Measurements from ENCODE around the gene ANOS1. TPM values are rescaled to one million over a fixed set of nuclear protein-coding genes. Genes with fewer than 3 reads are reported as not detected.
A peak's percentile ranks its signal among the peaks of the same experiment; 100 is the strongest.

ANOS1 gene
- total and polyA plus RNA-seq, 2 of the 8 experiments (the other 6 are each of a cell fraction or from before 2014, with no cell fraction given) = 34.4 to 59.0 TPM

DNA sequence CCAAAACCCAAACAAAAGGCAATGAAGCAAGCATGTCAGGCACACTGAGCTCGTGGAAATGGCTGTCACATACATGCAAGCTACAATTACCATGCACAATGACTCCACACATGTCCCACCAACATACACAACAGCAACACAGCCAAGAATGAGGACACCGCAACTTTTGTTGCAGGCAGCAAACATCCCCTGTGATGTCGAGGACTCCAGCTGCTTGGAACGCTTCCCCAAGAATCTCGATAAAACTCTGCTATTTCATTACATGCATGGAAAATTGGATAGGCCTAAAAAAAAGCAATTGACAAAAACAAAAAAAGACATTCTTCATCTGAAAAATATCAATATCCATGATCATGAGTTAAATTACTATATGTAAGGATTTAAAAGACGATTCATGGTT lies 11.8 kb downstream of the ANOS1 start:
- DNase-seq (ENCODE audit: low read depth in 1 of 2, low spot score in 2 of 2) = no peak
- no peak overlapping the region for H3K9ac ChIP-seq (replicated peaks in 1 of 4; ENCODE audit: extremely low read depth in 1 of 4, low read depth in 3 of 4, low read length in 3 of 4)
- no peak overlapping the region for H3K23ac ChIP-seq (ENCODE audit: insufficient read length)
- no peak overlapping the region for H3K4me3 ChIP-seq (ENCODE audit: extremely low read depth in 1 of 4, insufficient read depth in 2 of 4, low read depth in 3 of 4, low read length in 4 of 4)
- H3K36me3 ChIP-seq (ENCODE audit: control insufficient read depth in 2 of 4, insufficient read depth in 4 of 4, low read length in 3 of 4) = no peaks in the 10 kb centered on the region; a peak in 1 of 8 replicates
- no peak overlapping the region for H4K91ac ChIP-seq (replicated peaks; ENCODE audit: insufficient read length, low read length)
- peaks cover 0 to 17% (median 13%) of the 10 kb centered on the region in 4 experiments; a peak in 5 of 7 replicates for H3K4me1 ChIP-seq (replicated peaks in 1 of 4; ENCODE audit: control insufficient read depth in 3 of 4, insufficient read depth in 4 of 4, low read length in 3 of 4)
- H3K4me2 ChIP-seq (ENCODE audit: insufficient read depth in 1 of 2, low read depth in 2 of 2, low read length in 2 of 2) = no peak overlapping the region
- no peak overlapping the region for H3K27ac ChIP-seq (ENCODE audit: low read depth, low read length)
- TF ChIP-seq SIX5 (IDR thresholded peaks at IDR 0.05; ENCODE audit: low read depth, low read length) = no peak
- no peak for TF ChIP-seq NANOG (IDR thresholded peaks at IDR 0.05; ENCODE audit: insufficient read depth, low read depth, low read length, poor library complexity, severe bottlenecking)
- TF ChIP-seq, protein P1, sequence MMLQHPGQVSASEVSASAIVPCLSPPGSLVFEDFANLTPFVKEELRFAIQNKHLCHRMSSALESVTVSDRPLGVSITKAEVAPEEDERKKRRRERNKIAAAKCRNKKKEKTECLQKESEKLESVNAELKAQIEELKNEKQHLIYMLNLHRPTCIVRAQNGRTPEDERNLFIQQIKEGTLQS (IDR thresholded peaks at IDR 0.05; ENCODE audit: insufficient read depth, low read depth, low read length) = no peak
- no peak for TF ChIP-seq TAF1 (IDR thresholded peaks at IDR 0.05; ENCODE audit: low read depth, low read length)
- TF ChIP-seq KDM5A (IDR thresholded peaks at IDR 0.05; ENCODE audit: low read length) = no peak
- TF ChIP-seq PHF8 (conservative IDR thresholded peaks at IDR 0.05; ENCODE audit: low read depth, low read length) = no peak
- no peak for TF ChIP-seq POLR2A (IDR thresholded peaks at IDR 0.05; ENCODE audit: control extremely low read depth in 1 of 2, low read depth in 2 of 2, low read length in 2 of 2)
- TF ChIP-seq SP4 (IDR thresholded peaks at IDR 0.05; ENCODE audit: low read length) = no peak
- no peak for TF ChIP-seq TBP (IDR thresholded peaks at IDR 0.05; ENCODE audit: low read depth, low read length)
- TF ChIP-seq CHD2 (IDR thresholded peaks at IDR 0.05; ENCODE audit: low read length) = no peak
- no peak for TF ChIP-seq CEBPB (IDR thresholded peaks at IDR 0.05; ENCODE audit: low read depth, low read length)
- TF ChIP-seq RAD21 (IDR thresholded peaks at IDR 0.05 in 1 of 2, conservative IDR thresholded peaks at IDR 0.05 in 1 of 2; ENCODE audit: low read depth in 2 of 2, low read length in 2 of 2) = no peak
- no peak for TF ChIP-seq USF2 (IDR thresholded peaks at IDR 0.05; ENCODE audit: low read length)
- TF ChIP-seq MAFK (IDR thresholded peaks at IDR 0.05; ENCODE audit: low read depth, low read length) = no peak
- H3K14ac ChIP-seq (ENCODE audit: insufficient read length) = no peak overlapping the region
- peaks cover 5 to 100% of the 10 kb centered on the region in 2 experiments; a peak in 3 of 4 replicates for H3K79me2 ChIP-seq (ENCODE audit: control insufficient read depth in 1 of 2, insufficient read depth in 2 of 2, low read length in 2 of 2)
- H3K9me3 ChIP-seq (ENCODE audit: insufficient read depth in 2 of 2, low read depth in 1 of 2, low read length in 1 of 2) = no peaks in the 10 kb centered on the region
- no peak overlapping the region for H4K5ac ChIP-seq (ENCODE audit: insufficient read length, low read depth, low read length)
- no peak for FAIRE-seq
- H2BK20ac ChIP-seq (ENCODE audit: low read length) = no peak overlapping the region
- WGBS, 2 experiments (ENCODE audit: extremely low coverage in 1 of 2, insufficient coverage in 1 of 2, insufficient read length in 1 of 2, insufficient replicate concordance in 2 of 2, low coverage in 1 of 2, low lambda C conversion rate in 2 of 2, missing lambda C conversion rate in 1 of 2) = 87% methylated on average over 5 of the region's 6 CpGs; no CpG with 5 or more reads in 1 of the 2 experiments
- no peak overlapping the region for H4K8ac ChIP-seq (ENCODE audit: extremely low read depth, insufficient read depth, low read length)
- H3K18ac ChIP-seq (ENCODE audit: extremely low read depth, low read length) = no peak overlapping the region
- H2BK120ac ChIP-seq (replicated peaks; ENCODE audit: low read depth, low read length) = no peak overlapping the region
- H2BK12ac ChIP-seq (ENCODE audit: low read depth, low read length) = no peak overlapping the region
- no peak overlapping the region for H3K56ac ChIP-seq (replicated peaks; ENCODE audit: insufficient read length, low read depth, low read length)
- ChIA-PET CTCF (ENCODE audit: partially characterized antibody) (no interaction called here), POLR2A (ENCODE audit: partially characterized antibody) (no interaction called here)
- H4K20me1 ChIP-seq (replicated peaks in 1 of 2; ENCODE audit: control insufficient read depth in 1 of 2, insufficient read depth in 2 of 2, low read length in 2 of 2) = peaks cover 3 to 17% of the 10 kb centered on the region in 2 experiments
- no peaks in the 10 kb centered on the region for H3K79me1 ChIP-seq (ENCODE audit: low read depth, low read length)
- H2AK5ac ChIP-seq (ENCODE audit: low read depth, low read length) = 0 out of 2 replicates have a peak overlapping the region, but pooled peaks have one; percentile 75
- no peaks in the 10 kb centered on the region for H3K23me2 ChIP-seq (ENCODE audit: low read depth, low read length)
- no peak overlapping the region for H2BK15ac ChIP-seq (ENCODE audit: low read length)
- H2AFZ ChIP-seq (ENCODE audit: low read length) = no peak overlapping the region
- H2BK5ac ChIP-seq (ENCODE audit: low read depth, low read length) = no peak overlapping the region
- no peaks in the 10 kb centered on the region for H3K27me3 ChIP-seq (replicated peaks in 1 of 4; ENCODE audit: control insufficient read depth in 3 of 4, extremely low read depth in 1 of 4, insufficient read depth in 3 of 4, low read length in 3 of 4)
- no peak overlapping the region for H3K4ac ChIP-seq (replicated peaks; ENCODE audit: insufficient read length, low read depth, low read length)
